Forelimb muscle (tissue), 1 donor: ENCODE measurements around the gene USP15. TPM values are rescaled to one million over a fixed set of nuclear protein-coding genes. Genes with fewer than 3 reads are reported as not detected.

Source experiments
- DNase-seq: peaks from one replicate; pipeline ENCODE4 v3.0.0-alpha.2; 2013; ENCODE audit warnings: low read depth
- polyA plus RNA-seq: library from polyadenylated mRNA; unstranded; fragments of 120-200 nt; gene quantifications from one replicate; pipeline ENCODE4 v1.2.1, GENCODE V29; 2013; ENCODE audit not compliant: insufficient read length

USP15 gene
- polyA plus RNA-seq: 39.1 TPM

DNA sequence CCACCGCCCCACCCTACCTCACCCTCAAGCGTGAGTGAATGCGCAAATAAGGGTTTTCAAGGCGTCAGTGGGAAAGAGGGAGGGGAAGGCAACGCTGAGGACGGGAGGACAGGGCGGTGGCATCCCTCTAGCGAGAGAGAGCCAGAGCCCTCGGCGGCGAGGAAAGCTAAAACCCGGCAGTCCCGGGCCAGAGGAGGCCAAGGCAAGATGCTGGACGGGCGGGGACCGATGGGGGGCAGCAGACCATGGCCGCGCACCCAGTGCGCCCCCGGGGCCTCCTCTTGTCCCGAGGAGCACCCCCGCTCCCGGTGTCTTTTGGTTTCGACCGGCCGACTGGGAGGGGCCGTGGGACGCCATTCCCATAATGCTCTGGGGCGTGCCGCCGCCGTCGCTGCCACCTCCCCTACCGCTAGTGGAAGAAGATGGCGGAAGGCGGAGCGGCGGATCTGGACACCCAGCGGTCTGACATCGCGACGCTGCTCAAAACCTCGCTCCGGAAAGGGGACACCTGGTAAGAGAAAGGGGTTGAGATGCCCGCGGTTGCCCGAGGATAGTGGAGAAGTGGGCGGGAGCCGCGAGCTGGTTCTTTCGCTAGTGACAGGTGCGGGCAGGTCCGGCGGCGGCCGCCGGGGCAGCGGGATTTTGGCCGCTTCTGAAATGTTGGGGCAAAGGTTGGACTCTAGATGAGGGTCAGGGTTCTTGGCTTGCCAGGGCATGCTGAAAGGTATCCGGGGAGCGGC, at the start of gene USP15:
Gene USP15, plus strand, starts transcription at position 412 of the 740 bp plus-strand sequence. Its CDS starts 11 bp downstream, at position 423.
- DNase-seq: peak; percentile 78

DNA sequence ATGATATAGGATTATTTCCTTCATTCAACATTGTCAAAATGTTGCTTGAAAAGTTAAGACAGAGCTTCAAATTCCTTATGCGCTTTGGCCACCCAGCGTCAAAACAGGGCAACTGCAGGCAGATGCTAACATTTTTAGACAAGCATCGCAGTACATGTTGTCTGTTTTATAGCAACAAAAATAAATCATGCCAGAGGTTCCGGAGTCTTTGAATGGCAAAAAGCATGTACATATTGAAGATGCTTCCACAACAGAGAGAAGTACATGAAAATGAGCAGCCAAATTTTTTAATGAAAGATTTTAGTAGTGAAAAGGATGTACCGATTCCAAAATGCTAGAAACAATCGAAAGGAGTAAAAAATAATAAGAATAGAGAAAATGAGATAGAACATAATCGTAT, 49.8 kb upstream of the USP15 start:
- DNase-seq: no peak

DNA sequence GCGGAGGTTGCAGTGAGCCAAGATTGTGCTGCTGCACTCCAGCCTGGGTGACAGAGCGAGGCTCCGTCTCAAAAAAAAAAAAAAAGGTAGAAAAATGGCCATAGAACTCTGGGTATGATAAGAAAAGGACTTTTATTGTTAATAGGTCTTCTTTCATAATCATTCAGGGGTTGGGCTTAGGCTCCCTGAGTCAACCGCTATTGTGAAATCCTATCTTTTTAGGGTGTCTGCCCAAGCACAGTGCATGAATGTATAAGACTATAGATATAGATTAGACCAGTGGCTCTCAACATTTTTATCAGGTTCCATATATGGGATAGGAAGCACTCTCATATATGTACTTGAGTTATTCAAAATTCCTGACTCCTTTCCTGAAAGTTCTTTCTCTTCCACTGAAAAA, 48.7 kb upstream of the USP15 start:
- DNase-seq: no peak

DNA sequence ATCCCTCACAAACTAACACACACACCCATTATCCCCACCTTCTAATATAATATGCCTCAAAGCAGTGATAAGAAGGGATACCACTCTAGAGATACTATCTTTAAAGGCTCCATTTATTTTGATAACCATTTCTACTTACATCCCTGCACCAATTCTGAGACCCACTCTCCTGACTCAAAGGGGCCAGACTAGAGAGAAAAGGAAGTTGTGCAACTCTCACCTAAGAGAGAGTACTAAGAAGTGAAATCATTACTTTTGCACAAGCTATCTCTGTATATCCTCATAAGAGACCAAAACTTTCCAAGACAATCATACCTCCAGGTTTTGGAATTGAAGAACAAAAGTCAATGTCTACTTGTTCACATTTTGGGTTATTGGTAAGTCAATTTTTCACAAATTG, 45.4 kb upstream of the USP15 start:
- no peak for DNase-seq

DNA sequence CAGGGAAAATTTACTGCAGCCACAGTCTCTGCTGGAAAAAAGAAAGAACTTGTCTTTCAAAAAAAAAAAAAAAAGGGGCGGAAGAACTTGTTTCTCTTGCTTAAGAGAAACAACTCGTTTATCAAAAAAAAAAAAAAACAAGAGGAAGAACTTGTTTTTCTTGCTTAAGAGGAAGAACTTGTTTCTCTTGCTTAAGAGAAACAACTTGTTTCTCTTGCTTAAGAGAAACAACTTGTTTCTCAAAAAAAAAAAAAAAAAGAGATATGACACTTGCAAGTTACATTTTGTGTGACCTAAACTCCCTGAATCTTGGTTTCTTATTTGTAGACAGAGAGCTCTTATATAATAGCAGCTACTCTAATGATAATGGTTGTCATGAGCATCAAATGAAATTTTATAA, 44.7 kb upstream of the USP15 start:
- DNase-seq: no peak

DNA sequence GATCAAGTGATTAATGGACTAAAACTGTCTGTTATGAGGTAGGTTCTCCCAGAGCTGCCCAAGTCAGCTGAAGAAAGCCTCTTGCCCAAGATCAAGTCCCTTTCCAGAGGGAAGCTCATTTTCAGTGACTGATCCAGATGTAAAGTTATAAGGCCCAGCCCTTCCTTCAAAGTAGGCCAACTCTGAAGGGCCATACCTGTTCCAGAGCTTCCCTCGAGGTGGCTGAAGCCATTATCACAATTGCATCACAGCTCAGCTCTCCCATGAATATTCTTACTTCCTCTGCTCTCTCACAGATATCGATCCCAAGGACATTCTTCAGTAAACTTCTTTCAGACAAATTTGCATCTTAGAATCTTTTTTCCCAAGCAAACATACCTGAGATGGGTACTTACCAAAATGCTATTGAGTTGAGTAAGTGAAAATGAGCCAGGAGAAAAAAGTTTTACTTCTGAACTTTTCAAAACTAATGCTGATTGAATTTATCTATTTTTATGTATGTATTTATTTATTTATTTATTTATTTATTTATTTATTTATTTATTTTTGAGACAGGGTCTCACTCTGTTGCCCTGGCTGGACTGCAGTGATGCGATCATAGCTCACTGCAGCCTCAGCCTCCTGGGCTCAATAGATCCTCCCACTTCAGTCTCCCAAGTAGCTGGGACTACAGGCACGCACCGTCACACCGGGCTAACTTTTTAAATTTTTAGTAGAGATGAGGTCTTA, 42.6 kb upstream of the USP15 start:
- no peak for DNase-seq

DNA sequence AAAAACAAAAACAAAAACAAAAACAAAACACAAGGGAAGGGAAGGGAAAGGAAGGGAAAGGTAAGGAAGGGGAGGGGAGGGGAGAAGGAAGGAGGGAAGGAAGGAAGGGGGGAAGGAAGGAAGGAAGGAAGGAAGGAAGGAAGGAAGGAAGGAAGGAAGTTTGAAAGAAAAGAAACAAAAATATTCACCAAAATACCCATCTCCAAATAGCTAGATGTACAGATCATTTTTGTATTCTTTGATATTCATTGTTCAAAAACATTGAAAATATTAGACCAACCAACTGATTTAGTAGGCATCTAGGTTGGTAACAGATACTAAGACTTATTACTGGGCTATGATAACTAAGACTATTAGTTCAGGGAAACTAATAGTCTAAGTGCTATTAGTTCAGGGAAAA, 39.1 kb upstream of the USP15 start:
- no peak for DNase-seq

DNA sequence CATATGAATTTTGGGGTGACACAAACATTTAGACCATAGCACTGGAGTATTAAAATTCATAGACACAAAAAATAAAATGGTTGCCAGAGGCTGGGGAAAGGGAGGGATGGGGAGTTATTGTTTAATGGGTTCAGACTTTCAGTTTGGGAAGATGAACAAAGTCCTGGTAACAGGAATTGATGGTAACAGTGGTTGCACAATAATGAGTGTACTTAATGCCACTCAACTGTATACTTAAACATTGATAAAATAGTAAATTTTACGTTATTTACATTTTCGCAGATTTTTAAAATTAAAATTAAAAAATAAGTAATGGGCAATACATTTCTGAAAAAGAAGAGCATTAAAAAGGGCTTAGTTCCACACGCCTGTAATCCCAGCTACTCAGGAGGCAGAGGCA, 35.6 kb upstream of the USP15 start:
- no peak for DNase-seq

DNA sequence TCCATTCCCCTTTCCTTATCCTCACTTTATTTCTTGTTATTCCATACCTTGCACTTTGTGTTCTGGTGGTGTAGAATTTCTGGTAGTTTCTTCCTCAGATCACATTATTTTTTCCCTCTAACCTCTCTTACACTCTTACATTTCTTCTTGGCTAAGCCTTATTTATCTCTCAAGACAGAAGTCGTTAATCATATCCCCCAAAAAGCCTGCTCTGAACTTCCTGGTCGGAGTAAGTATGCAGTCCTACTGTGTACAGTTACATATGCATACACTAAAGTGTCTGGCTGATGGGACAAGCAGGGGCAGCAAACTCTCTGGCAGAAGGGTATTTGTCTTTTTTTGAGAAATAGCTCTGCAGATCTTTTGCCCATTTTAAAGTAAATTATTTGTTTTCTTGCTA, 33.1 kb upstream of the USP15 start:
- no peak for DNase-seq

DNA sequence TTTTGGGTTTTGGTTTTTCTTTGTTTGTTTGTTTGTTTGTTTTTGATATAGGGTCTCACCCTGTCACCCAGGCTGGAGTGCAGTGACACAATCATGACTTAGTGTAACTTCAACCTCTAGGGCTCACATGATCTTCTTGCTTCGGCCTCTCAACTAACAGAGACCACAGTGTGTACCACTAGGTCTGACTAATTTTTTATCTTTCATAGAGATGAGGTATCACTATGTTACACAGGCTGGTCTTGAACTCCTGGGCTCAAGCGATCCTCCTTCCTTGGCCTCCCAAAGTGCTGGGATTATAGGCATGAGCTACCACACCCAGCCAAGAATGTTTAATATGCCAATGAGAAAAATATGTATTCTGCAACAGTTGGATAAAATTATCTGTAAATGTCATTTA, 29.6 kb upstream of the USP15 start:
- no peak for DNase-seq

DNA sequence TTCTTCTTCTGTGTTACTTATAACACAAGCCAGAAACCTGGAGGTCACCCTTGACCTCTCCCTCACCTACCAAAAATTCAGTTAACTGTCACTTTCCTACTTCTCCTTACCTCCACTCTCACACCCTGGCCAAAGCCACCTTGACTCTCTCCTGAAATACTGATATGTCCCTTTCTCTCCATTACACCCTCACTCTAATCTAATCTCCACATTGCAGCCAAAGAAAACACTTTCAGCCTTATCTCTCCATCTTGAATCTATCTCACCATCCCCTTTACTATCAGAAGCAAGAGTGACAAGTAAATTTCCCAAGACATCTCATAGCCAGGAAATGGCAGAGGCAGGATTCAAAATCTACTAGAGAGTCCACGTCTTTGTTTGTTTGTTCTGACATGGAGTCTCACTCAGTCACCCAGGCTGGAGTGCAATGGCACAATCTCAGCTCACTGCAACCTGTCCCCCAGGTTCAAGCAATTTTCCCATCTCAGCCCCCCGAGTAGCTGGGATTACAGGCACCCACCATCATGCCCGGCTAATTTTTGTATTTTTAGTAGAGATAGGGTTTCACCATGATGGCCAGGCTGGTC, 28.0 kb upstream of the USP15 start:
- no peak for DNase-seq

DNA sequence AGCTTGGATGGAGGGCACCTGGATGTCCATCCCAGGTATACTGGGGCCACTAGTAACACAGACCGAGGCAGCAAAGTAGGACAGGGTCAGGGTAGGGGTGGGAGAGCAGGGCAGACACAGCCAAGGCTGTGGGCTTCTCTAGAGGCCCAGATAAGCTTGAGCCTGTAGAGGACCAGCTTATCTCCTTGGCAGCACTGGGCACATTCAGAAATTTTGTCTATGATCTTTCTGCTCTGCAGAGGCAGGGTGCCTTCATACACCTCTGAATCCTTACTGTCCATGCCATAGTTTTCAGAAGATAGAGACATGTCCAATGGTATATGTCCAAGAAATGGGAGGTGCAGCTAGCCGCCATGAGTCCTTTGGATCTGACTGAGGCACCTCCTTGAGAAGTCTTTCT, 26.4 kb upstream of the USP15 start:
- DNase-seq: no peak

DNA sequence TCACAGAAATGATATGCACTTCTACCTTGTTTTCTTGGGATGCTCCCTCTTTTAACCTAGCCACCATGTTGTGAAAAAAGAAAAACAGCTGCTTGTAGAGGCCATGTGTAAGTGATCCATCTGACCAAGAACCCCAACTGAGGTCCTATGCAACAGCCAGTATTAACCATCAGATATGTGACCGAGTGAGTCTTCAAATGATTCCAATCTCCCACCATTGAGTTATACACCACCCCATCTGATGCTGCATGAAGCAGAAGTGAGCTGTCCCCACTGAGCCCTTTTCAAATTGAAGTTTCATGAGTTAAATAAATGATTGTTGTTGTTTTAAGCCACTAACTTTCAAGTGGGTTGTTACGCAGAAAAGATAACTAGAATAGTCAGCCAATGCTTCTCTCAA, 20.6 kb upstream of the USP15 start:
- no peak for DNase-seq

DNA sequence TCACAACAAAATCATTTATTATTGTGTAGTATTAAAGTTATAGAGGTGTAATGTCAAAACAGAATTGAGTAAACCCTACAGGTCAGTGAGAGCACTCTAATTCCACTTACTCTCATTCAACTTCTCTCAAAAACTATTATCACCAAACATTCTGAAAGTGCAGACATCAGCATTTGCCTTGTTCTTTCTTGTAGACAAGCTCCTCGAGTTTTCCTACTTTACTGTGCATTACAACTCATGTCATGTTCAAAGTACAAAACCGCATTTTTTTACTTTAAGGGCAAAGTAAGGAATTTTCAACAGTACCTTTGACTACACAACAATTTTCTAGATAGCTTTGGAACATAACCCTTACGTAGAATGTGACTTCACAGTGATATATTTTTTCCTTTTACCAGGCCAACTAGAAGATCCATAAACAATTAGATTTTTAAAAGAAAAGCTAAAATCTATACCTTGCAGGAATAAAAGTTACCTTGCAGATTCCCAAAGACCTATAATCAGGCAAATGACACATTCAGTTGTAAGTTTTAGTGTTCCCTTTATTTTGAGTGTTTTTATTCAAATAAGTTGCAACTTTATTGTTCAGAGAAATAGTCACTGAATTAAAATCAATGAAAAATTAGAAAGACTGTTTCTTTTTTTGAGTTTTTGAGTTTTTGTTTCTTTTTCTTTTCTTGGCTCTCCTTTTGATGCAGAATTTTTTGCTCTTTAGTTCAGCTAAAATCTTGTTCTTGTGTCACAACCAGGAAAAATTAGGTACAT, 12.7 kb upstream of the USP15 start:
- DNase-seq: no peak

DNA sequence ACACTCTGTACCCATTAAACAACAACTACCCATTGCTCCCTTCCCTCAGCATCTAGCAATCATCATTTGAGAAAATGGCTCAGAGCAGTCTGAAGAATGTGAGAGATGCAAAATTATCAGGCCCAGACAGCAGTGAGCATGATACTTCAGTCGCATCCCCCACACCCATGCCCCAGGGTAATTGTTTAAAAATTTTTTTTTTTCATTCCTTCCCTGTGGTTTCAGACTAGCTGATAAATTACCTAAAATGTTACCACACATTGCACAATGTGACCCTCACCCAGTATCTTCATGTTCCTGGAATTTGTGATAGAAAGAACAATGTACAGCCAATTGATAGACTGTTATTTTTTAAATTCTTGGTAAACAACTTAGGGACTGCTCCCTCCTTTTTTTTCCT, 11.3 kb upstream of the USP15 start:
- DNase-seq: no peak

DNA sequence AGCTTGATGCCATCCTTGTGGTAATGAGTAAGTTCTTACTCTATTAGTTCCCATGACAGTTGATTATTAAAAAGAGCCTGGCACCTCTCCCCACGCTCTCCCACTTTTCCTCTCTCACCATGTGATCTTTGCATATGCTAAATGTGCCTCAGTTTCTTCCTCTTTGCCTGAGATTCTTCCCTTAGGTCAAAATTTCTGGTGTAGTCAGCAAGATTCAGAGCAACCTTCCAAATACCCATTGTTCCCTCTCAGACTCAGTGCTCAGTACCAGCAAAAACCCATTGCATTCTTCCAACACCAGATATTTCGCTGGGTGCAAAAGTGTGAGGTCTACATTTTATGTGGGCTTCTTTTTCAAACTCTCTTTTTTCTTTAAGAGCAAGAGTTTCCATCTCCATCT, 10.8 kb upstream of the USP15 start:
- no peak for DNase-seq

DNA sequence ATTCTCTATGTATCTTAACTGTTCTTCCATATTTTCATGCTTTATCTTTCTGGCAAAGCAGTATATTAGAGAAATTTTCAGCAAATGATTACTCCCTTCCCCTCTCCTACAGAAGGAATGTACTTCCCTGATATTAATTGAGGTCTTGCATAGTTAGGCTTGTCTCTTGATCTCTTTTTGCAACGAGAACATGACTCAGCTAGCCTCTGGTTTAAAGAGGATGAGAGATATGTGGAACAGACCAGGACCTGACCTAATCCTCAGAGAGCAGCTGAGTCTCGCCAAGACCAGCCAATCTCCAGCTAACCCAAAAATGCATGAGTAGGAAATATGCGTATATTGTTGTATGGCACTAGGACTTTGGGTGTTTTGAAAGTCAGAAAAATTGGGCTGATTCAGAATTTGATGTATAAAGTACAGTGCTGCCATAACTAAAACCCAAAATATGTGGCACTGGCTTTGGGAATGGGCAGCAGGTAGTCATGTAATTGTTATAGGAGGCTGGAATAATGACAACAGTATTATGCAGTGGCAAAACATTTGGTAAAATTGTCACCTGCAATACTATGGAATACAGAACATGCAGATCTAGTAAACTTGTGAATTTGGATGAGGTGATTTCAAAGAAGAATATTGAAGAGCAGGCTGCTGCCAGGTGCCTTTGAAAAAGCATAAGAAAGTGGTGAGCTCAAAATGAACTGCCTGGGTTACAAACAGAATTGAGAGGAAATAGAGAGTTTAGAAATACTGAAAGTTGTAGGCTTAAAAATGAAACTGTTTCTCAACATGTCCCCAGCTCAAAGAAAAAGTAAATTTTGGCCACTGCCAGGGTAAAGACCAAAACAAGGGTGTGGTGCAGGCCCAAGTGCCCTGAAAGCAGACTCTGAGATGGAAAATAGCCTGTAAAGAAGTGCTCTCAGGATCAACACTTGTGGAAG, 9.3 kb upstream of the USP15 start:
- no peak for DNase-seq

DNA sequence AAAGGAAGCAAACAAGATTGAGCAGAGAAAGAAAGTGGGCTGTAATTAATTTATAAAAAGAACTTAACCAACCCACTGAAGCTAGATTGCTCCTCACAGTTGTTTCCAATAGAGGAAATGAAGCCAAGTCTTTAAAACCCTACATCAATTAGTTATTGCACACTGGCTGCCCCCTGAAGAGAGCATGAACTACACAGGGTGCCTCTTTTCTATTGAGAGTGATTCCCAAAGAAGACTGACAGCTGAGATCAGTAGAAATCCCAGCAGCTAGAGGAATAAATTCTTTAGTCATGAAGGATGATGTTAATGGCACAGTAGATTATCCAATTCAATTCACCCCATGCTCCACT, 8.6 kb upstream of the USP15 start:
- DNase-seq: no peak

DNA sequence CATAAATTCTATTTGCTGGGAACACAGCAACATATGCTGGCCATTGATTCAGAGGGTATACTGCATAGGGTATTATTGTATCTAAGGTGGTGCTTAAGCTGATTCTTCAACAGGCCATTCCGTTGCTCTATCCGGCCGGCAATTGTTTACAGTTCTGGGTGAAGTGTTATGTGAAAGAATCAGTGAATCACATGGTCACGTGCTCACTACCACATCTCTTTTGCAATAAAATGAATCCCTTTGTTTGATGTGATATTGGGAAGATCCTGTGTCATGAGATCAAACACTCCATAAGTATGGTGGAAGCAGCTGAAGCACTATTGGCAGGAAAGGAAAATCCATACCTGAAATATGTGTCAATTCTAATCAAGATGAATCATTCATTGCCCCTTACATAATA, 7.6 kb upstream of the USP15 start:
- no peak for DNase-seq

DNA sequence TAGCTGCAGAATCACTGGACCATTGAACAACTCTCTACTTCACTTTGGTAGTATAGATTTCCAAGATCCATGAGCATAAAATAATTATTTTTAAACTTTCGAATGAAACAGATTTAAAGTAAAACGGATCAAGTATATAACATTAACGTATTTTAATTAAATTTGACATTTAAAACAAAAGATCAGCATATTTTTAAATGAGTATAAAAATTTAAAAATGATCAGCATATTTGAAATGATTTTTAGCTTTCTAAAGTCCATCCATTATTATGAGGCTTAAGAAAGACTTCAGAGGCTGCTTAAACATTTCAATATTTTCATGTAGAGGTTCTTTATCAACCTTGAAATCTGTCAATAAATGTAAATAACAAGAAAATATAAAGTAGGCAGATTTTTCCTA, 5.2 kb upstream of the USP15 start:
- DNase-seq: no peak

DNA sequence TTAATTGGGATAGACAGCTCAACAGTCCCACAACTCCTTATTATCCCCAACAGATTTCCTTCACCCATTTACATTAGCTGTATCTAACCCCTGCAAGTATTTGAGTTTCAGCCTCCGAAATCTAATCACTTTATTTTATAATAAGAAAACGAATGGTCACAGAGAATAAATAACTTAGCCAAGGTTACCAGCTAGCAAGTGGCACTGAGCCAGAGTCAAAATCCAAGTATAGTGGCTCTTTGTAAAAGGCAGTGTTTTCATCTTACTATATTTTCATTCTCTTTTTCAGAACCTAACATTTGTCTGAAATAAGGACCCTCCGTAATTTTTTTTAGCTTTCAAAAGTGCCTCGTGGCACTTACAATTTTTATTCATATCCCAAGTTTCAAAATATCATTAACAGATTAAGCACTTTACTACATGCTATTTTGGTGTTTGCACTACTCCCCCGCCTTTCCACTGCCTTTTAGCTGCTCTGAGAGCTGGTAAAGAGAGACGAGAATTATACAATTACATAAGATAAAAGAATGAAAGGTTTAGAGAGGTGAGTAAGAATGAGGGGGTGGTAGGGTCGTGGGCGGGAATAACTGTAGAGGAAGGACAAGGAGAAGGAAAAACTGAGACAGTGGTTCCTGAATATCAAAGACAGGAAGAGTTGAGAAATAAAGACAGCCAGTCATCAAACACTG, 3.7 kb upstream of the USP15 start:
- DNase-seq: no peak
